Keratinocyte (primary cell): ENCODE measurements around the gene ATRAID. TPM values are rescaled to one million over a fixed set of nuclear protein-coding genes. Genes with fewer than 3 reads are reported as not detected.

Source experiments
- DNase-seq: peaks from one replicate; pipeline ENCODE4 v3.0.0-alpha.2; 2011; ENCODE audit warnings: low read depth, missing footprints, low spot score
- FAIRE-seq: peaks from 2 replicates; lab custom pipeline; 2011; peaks lifted over from hg19 to GRCh38; lab: Jason Lieb, UNC
- H2AFZ ChIP-seq: 2 replicates; pipeline ENCODE4 v1.6.0; 2012; ENCODE audit warnings: low read length, control low read depth, inconsistent platforms; ENCODE audit not compliant: control insufficient read depth
- H3K27ac ChIP-seq: 2 replicates; pipeline ENCODE4 v1.5.1; 2011; ENCODE audit warnings: low read length; ENCODE audit not compliant: control insufficient read depth, insufficient read depth
- H3K27me3 ChIP-seq: 3 replicates; pipeline ENCODE4 v1.6.0; 2011; ENCODE audit warnings: low read length; ENCODE audit not compliant: control insufficient read depth, insufficient read depth; ENCODE audit errors: extremely low read depth
- H3K36me3 ChIP-seq, 2 experiments: 2 replicates in 1 of 2; 3 replicates in 1 of 2; pipeline ENCODE4 v1.5.1; 2011; ENCODE audit warnings: low read length in 2 of 2, mild to moderate bottlenecking in 1 of 2; ENCODE audit not compliant: control insufficient read depth in 2 of 2, insufficient read depth in 2 of 2; ENCODE audit errors: extremely low read depth in 1 of 2
- H3K4me1 ChIP-seq: 3 replicates; pipeline ENCODE4 v1.5.1; 2011; ENCODE audit warnings: low read length; ENCODE audit not compliant: control insufficient read depth, insufficient read depth; ENCODE audit errors: extremely low read depth
- H3K4me2 ChIP-seq: 3 replicates; pipeline ENCODE4 v1.6.0; 2011; ENCODE audit warnings: low read depth, low read length; ENCODE audit not compliant: control insufficient read depth, insufficient read depth; ENCODE audit errors: extremely low read depth
- H3K4me3 ChIP-seq, 3 experiments: fragments of 200-600 bp in 1 of 3; sonication (generic) in 1 of 3; 2 replicates in 2 of 3; 3 replicates in 1 of 3; pipeline ENCODE4 v1.5.1; 2011 to 2016; ENCODE audit warnings: low read length in 3 of 3, mild to moderate bottlenecking in 3 of 3, control low read depth in 2 of 3, inconsistent platforms in 1 of 3, low read depth in 1 of 3, mixed read lengths in 1 of 3, mixed run types in 1 of 3, moderate library complexity in 1 of 3; ENCODE audit not compliant: control insufficient read depth in 2 of 3, insufficient read depth in 2 of 3; ENCODE audit errors: extremely low read depth in 1 of 3
- H3K79me2 ChIP-seq: 2 replicates; pipeline ENCODE4 v1.6.0; 2012; ENCODE audit warnings: low read length; ENCODE audit not compliant: control insufficient read depth, insufficient read depth
- H3K9ac ChIP-seq: 3 replicates; pipeline ENCODE4 v1.6.0; 2011; ENCODE audit warnings: low read length; ENCODE audit not compliant: control insufficient read depth, insufficient read depth; ENCODE audit errors: extremely low read depth
- H3K9me1 ChIP-seq: 3 replicates; pipeline ENCODE4 v1.6.0; 2011; ENCODE audit warnings: low read length; ENCODE audit not compliant: control insufficient read depth, insufficient read depth; ENCODE audit errors: extremely low read depth
- H3K9me3 ChIP-seq: 2 replicates; pipeline ENCODE4 v1.5.1; 2012; ENCODE audit warnings: low read depth, low read length; ENCODE audit not compliant: control insufficient read depth
- H4K20me1 ChIP-seq: 3 replicates; pipeline ENCODE4 v1.6.0; 2011; ENCODE audit warnings: low read length; ENCODE audit not compliant: control insufficient read depth, insufficient read depth; ENCODE audit errors: extremely low read depth
- CTCF ChIP-seq, 3 experiments: IDR thresholded peaks in 1 of 3; conservative IDR thresholded peaks in 1 of 3; optimal IDR thresholded peaks in 1 of 3; 2 replicates in 2 of 3; 3 replicates in 1 of 3; pipeline versions ENCODE3 to v1.5.1; 2011; ENCODE audit warnings: low read length in 3 of 3, mild to moderate bottlenecking in 3 of 3, moderate library complexity in 2 of 3, control low read depth in 1 of 3, inconsistent platforms in 1 of 3; ENCODE audit not compliant: insufficient read depth in 2 of 3; ENCODE audit errors: extremely low read depth in 1 of 3
- EZH2 ChIP-seq: IDR thresholded peaks from one replicate; pipeline ENCODE4 v1.6.1; 2012; ENCODE audit warnings: inconsistent platforms, mild to moderate bottlenecking, low read length, moderate library complexity
- dilution Hi-C: fragments of 300-500 bp; cut with MboI; formaldehyde crosslinking; loops from one replicate; pipeline ENCODE4 v1.7.0; 2020; ENCODE audit warnings: low sequenced_read_pairs; ENCODE audit not compliant: extremely low pct_ligation_motif_present
- polyA plus RNA-seq, 5 experiments: library from polyadenylated mRNA; depleted of rRNA in 3 of 5; stranded (reverse) in 3 of 5; stranded (forward) in 1 of 5; unstranded in 1 of 5; fragments of >200 nt; gene quantifications; 1 replicate in 1 of 5; 2 replicates in 3 of 5; 3 replicates in 1 of 5; pipeline versions ENCODE4 v1.2.1 to v1.2.3, GENCODE V29; 2011 to 2012; ENCODE audit warnings: missing spikeins in 2 of 5, low read depth in 1 of 5, low replicate concordance in 1 of 5

ATRAID gene
- polyA plus RNA-seq, 1 donor (not counting 4 experiments of a cell fraction or from before 2014, with no cell fraction given), result 154 TPM

- H3K4me3 ChIP-seq, result no peak overlapping the region
- H3K27me3 ChIP-seq, result no peaks in the 10 kb centered on the region
- no peak overlapping the region for H3K27ac ChIP-seq
- H3K9ac ChIP-seq, result no peak overlapping the region
- FAIRE-seq (no peak), DNase-seq (no peak)
- no peak overlapping the region for H2AFZ ChIP-seq
- dilution Hi-C loops, result no loop called here
- peaks cover 3% of the 10 kb centered on the region for H4K20me1 ChIP-seq
- H3K79me2 ChIP-seq, result peaks cover under 1% of the 10 kb centered on the region
- H3K9me1 ChIP-seq, result no peaks in the 10 kb centered on the region
- no peak overlapping the region for H3K4me2 ChIP-seq
- H3K36me3 ChIP-seq, result peaks cover 44 to 65% of the 10 kb centered on the region in 2 experiments
- no peak for TF ChIP-seq CTCF (optimal IDR thresholded peaks at IDR 0.05 in 1 of 3, IDR thresholded peaks at IDR 0.05 in 1 of 3, conservative IDR thresholded peaks at IDR 0.05 in 1 of 3; ENCODE audit: extremely low read depth in 1 of 3, insufficient read depth in 2 of 3, low read length in 3 of 3)
- TF ChIP-seq EZH2, result no peak
- no peaks in the 10 kb centered on the region for H3K9me3 ChIP-seq
- no peaks in the 10 kb centered on the region for H3K4me1 ChIP-seq
Observed at GRCh38 chr2:27227501-27227900, 15.7 kb downstream of the ATRAID start.

- dilution Hi-C loops, result no loop called here
- H4K20me1 ChIP-seq, result no peaks in the 10 kb centered on the region
- no peak for FAIRE-seq
Observed at GRCh38 chr2:27231921-27232320, 20.1 kb downstream of the ATRAID start.

More at GRCh38 chr2:27231921-27232320, 20.1 kb downstream of the ATRAID start:
- no peak overlapping the region for H2AFZ ChIP-seq
- no peak overlapping the region for H3K9ac ChIP-seq
- H3K4me2 ChIP-seq, result no peak overlapping the region
- H3K4me3 ChIP-seq, result no peak overlapping the region
- no peaks in the 10 kb centered on the region for H3K79me2 ChIP-seq
- TF ChIP-seq EZH2, result no peak
- TF ChIP-seq CTCF (optimal IDR thresholded peaks at IDR 0.05 in 1 of 3, IDR thresholded peaks at IDR 0.05 in 1 of 3, conservative IDR thresholded peaks at IDR 0.05 in 1 of 3; ENCODE audit: extremely low read depth in 1 of 3, insufficient read depth in 2 of 3, low read length in 3 of 3), result no peak
- no peak overlapping the region for H3K27ac ChIP-seq
- no peak for DNase-seq
- no peaks in the 10 kb centered on the region for H3K9me1 ChIP-seq
- peaks cover 43 to 57% of the 10 kb centered on the region in 2 experiments for H3K36me3 ChIP-seq
- no peaks in the 10 kb centered on the region for H3K27me3 ChIP-seq
- H3K4me1 ChIP-seq, result no peaks in the 10 kb centered on the region
- no peaks in the 10 kb centered on the region for H3K9me3 ChIP-seq
